ENCODE results near the gene STX11. TPM values are rescaled to one million over a fixed set of nuclear protein-coding genes. Genes with fewer than 3 reads are reported as not detected.

Gene STX11
- 0.28 and 0.55 TPM in 2 replicates for total RNA-seq

DNA sequence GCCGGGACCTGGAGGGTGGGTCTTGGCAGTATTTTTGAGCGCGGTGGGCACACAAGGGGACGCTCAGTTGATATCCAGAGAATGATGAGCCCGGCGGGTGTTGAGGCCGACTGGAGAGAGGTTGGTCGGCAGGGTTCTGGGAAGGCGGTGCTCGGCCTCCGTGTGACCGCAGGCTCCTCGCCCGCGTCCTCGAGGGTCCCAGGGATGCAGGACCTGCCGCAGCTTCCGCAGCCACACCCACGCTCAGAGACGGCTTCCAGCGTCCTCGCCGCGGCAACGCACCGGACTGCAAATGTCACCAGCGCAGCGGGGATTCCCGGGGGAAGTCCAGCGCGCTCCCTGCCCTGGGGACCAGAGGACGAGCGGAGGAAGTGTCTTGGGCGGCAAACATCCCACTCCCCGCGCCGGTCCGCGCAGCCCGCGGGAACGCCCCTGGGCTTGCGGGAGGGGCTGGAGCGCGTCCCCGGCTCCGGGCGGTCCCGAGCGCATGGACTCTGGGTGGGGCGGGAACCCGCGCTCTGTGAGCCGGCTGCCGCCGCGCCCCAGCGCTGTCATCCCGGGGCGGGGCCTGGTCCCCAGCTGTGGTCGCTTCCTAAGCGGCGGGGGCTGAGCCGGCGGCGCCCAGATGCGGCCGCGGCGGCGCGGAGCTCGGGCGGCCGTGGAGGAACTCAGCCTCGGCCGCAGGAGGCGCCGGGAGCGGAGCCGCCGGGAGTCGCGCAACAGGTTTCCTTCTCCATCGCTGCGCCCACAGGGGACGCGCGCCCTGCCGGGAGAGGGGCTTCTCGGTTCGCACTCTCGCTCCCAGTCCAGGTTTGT is at the start of gene STX11:
TSS of gene STX11 (plus strand) at position 624 of the 816 bp plus-strand sequence. CDS start 36,111 bp downstream, outside the sequence.

Other genes with a start within 250 kb of the STX11 start
- gene PLAGL1, start 142.3 kb upstream of the STX11 start, total RNA-seq, result 11.4 and 14.5 TPM in 2 replicates
- 117 and 122 TPM in 2 replicates for gene SF3B5, start 54.9 kb upstream of the STX11 start, total RNA-seq
- 75.4 and 116 TPM in 2 replicates for gene UTRN, start 134.8 kb downstream of the STX11 start, total RNA-seq